Activated CD8-positive, alpha-beta memory T cell treated with anti-CD3 and anti-CD28 coated beads for 36 hours (primary cell): ENCODE measurements around the gene FITM1. TPM values are rescaled to one million over a fixed set of nuclear protein-coding genes. Genes with fewer than 3 reads are reported as not detected.

Experiments used
- CTCF ChIA-PET: fragments of 350-600 bp; sonication (Branson Sonifier 250); formaldehyde crosslinking; loops from one replicate; lab custom pipeline; 2021; ENCODE audit warnings: antibody characterized with exemption; lab: Charles Lee
- POLR2A ChIA-PET: fragments of 350-600 bp; sonication (Branson Sonifier 250); formaldehyde crosslinking; loops from one replicate; lab custom pipeline; 2021; ENCODE audit warnings: antibody characterized with exemption; lab: Charles Lee
- total RNA-seq, 2 experiments: library from RNA; stranded (reverse); gene quantifications; one replicate each; pipeline ENCODE4 v1.2.3, GENCODE V29; 2021

Gene FITM1, protein sequence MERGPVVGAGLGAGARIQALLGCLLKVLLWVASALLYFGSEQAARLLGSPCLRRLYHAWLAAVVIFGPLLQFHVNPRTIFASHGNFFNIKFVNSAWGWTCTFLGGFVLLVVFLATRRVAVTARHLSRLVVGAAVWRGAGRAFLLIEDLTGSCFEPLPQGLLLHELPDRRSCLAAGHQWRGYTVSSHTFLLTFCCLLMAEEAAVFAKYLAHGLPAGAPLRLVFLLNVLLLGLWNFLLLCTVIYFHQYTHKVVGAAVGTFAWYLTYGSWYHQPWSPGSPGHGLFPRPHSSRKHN
- total RNA-seq = under 1 TPM; 0.31 to 0.46 TPM

DNA sequence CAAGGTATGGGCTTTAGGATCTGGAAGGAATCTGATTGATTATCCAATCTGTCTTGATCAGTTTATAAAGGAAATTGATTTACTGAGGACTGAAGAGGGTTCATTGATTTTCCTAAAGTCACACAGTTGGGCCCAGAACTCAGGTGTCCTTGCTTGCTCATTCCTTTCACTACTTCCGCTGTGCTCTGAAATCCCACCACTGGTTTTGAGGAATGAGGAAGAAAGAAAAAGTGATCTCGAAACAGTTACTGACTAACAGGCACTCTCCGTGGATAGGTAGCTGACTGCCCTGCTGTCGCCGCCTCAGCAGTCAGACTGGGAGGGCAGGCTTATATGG lies at the start of gene FITM1:
Gene FITM1, plus strand, starts transcription at position 280 of the 337 bp plus-strand sequence. CDS start 905 bp downstream, outside the sequence.
- POLR2A ChIA-PET = interaction anchor here (0.6 kb wide), 1 partner anchor 21 kb away, joined by 3 read pairs; no protein-coding TSS in a partner anchor
- CTCF ChIA-PET = no interaction called here

DNA sequence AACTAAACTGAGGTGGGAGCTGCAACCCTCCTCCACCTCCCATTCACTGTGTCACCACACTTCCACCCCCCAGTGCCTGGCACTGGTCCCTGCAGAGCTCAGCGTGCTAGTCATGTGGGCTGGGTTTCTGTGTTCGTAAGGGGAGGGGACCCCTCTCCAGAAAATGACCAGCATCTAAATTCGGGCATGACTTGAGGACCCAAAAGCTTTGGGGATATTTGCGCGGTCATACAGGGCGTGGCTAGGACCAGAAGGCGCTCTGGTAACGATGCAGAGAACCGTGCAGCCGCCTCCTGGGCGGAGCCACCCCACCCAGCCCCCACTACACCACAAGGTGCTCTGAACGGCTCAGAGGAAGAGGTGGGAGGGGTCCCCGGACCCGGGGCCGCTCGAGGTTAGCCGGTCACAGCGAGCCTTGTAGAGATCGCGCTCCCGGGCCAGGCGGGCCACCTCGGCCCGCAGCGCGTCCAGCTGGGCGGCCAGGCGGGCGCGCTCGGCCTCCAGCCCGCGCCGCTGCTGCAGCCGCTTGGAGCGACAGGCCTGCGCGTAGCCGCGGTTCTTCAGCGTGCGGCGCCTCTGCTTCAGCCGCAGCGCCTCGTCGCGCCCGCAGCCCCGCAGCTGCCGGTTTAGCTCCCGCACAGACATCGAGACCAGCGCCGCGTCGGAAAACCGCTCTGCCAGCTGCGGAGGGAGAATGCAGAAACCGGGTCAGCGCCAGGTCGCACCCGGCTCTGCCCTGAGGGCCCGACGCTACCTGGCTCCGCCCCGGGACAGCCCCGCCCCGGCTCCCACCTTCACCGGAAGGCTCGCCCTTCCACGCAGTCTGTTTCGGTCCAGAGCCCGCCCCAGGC lies 49.3 kb upstream of the FITM1 start:
- ChIA-PET CTCF (interaction anchor here (0.7 to 4.7 kb wide), 9 partner anchors 11 to 227 kb away, joined by 3 to 48 read pairs (median 5); partner anchors contain the start of genes CARMIL3, CIDEB and PCK2), POLR2A (interaction anchor here (0.6 to 2.2 kb wide), 9 partner anchors 9 to 45 kb away, joined by 3 to 17 read pairs (median 4); partner anchors contain the start of genes CARMIL3, CPNE6, DCAF11 and NRL)

DNA sequence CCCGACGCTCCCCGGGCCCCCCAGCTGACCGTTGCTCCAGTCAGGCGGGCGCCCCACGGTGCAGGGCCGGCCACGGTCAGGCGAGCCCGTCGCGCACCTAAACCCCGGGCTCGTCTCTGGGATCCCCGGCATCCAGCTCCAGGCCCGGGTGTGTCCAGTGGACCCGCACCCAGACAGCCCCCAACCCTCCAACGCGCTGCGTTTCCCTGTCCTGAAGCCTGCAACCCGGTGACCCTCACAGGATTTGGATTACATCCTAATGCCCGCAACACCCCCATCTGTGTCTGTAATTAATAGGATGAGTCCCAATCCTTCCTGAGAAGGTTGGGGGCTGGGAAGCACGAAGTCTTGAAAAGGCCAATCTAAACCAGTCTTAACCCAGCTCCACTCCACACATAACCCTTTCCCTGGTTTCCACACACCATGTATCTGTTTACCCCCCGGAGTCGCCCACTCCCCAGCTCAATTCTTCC lies 48.7 kb upstream of the FITM1 start:
- CTCF ChIA-PET = interaction anchor here (0.5 to 4.7 kb wide), 7 partner anchors 10 to 30 kb away, joined by 3 to 48 read pairs (median 5); partner anchors contain the start of genes CARMIL3 and PCK2
- POLR2A ChIA-PET = interaction anchor here (1.3 to 2.2 kb wide), 6 partner anchors 8 to 46 kb away, joined by 3 to 10 read pairs (median 4); partner anchors contain the start of genes CARMIL3, DCAF11, NRL and PCK2

DNA sequence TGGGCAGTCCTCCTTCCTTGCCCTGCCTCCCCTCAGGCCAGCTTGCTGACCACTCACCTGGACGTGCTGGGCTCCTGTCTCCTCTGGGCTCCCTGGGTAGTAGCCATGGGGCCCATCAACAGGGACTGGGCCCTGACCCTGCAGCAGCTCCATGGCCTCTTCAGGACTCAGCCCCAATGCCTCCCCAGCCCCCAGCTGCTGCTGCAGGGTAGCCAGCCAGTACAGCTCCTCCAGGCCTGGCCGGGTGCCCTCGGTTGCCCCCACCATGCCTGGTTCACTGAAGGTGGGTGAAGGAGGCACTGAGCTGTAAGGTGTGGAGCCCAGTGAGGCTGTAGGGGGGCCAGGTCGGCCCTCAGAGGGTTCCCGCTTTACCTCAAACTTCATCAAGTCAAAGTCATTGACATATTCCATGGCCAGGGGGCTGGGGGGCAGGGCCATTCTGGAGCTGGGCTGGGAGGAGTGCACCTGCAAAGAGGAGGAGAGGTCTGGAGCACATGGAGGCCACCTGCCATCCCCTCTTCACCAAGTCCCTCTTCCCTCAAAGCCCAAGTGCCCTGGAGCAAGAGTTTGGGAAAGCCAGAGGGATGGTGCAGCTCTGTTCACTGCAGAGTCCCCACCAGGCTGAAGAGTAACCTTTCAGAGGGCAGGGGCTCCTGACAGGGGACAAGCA lies 47.9 kb upstream of the FITM1 start:
- POLR2A ChIA-PET = interaction anchor here (1.3 to 1.4 kb wide), 2 partner anchors 12 to 31 kb away, joined by 4 to 5 read pairs; partner anchors contain the start of genes CARMIL3 and PCK2
- CTCF ChIA-PET = interaction anchor here (0.5 to 4.7 kb wide), 5 partner anchors 9 to 31 kb away, joined by 4 to 48 read pairs (median 8); partner anchors contain the start of genes CARMIL3 and PCK2

DNA sequence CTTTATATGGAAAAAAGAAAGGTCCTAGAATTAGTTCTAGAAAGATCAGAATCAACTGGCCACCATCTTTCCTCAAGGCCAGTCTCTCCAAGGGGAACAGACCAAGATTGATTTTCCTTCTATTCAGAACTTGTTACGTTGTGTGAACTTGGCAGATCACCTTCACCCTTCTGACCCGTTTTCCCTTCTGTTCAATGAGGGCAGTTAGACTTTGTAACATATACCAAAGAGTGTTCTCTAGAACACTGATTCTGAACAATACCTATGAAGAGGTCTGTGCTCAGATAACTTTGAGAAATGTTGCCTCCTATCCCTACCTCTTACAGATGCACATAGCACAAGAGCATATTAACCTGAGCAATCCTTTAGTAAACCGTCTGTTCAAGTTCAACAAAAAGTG lies 47.0 kb upstream of the FITM1 start:
- POLR2A ChIA-PET = no interaction called here
- CTCF ChIA-PET = interaction anchor here (4.7 kb wide), 1 partner anchor 8 kb away, joined by 48 read pairs; the partner anchor contains the start of gene PCK2

DNA sequence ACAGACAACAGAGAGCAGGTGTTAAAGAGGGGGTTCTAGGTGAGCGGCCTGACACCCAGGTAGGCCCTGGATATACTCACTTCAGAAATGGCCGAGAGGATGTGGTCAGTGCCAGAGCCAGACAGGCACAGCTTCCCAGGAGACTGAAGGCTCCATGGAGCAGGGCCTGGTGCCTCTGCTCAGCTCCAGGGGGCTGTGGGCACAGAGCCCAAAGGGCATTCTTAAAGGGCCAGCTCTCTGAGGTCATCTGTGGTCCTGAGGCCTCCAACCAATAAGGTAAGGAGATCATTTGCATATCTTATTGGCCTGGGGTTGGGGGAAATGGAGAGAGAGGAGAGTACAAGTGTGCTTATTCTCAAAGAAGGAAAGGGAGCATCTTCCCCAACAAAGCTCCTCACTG lies 46.0 kb upstream of the FITM1 start:
- CTCF ChIA-PET = interaction anchor here (1.4 to 1.9 kb wide), 3 partner anchors 10 to 22 kb away, joined by 3 to 7 read pairs (median 6); partner anchors contain the start of gene PCK2
- POLR2A ChIA-PET = interaction anchor here (0.8 kb wide), 1 partner anchor 9 kb away, joined by 3 read pairs; the partner anchor contains the start of gene PCK2

DNA sequence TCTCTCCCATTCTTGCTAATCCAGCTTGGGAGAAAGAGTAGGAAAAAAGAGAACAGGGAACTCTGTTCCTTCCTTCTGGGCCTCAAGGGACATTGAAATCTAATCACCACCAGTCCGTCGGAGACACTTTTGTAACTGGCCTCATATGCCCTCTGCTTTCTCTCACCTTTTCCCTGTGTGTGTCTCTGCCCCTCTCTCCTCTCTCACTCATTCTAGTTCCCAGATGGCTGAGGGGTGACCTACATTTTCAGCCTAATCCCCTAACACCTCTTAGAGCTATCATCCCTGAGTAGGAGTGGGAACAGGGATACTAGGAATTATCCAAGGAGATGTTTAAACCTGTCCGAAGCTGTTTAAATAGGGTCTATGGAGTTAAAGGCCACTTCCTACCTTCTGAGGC lies 45.2 kb upstream of the FITM1 start:
- CTCF ChIA-PET = interaction anchor here (1.4 to 1.9 kb wide), 3 partner anchors 9 to 22 kb away, joined by 3 to 7 read pairs (median 6); partner anchors contain the start of gene PCK2
- POLR2A ChIA-PET = interaction anchor here (0.8 kb wide), 1 partner anchor 9 kb away, joined by 3 read pairs; the partner anchor contains the start of gene PCK2

DNA sequence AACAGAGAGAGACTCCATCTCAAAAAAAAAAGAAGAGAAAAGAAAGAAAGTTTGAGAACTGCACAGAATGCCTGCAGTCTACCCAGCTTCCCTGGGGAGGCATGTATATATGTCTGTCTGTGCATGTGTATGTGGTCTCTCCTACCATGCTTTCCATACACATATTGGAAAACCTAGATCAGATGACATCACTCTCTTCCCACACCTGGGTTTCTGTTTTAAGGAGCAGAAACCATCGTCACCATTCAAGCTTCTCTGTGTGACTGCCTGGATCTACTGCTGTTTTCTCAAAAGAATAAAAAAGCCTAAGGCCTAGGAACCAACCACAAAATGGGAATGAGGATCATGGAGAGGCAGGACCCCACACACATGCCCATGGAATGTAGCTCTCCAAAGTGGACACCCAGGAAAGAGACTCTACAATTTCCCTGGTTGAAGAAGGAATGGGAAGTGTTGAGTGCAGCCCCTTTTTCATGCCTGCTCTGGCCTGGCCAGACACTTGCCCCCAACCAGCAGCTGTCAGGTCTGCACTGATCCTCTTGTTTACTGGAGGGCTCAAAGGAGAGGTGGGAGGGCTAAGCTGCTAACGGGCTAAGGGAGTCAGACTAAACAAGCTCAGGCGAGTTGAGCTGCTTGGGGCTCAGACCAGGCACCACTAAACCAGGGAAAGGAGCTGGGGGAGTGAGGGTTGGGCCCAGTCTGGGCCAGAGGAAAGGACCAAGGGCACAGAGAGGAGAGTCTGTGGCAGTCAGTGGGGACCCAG lies 44.1 kb upstream of the FITM1 start:
- POLR2A ChIA-PET = no interaction called here
- CTCF ChIA-PET = interaction anchor here (1.1 to 1.9 kb wide), 3 partner anchors 8 to 28 kb away, joined by 6 to 7 read pairs (median 6); partner anchors contain the start of gene PCK2

DNA sequence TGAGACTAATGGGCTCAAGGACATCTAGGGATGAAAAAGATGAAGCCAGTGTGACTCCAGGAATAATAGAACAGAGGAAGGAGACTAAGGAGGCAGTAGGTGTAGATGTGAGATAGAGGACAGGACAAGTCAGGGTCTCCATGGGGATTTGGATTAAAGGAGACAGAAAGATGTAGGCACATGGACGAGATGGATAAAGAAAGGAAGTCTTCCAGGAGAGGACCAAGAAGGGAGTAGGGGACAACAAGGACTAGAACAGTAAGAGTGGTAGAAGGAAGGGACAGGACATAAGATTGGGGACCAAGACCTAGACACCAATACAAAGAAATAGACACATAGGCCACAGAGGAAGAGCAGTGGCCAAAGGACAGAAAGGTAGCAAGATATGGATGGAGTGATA lies 43.5 kb upstream of the FITM1 start:
- POLR2A ChIA-PET = no interaction called here
- CTCF ChIA-PET = interaction anchor here (1.1 kb wide), 1 partner anchor 29 kb away, joined by 6 read pairs; no protein-coding TSS in a partner anchor

DNA sequence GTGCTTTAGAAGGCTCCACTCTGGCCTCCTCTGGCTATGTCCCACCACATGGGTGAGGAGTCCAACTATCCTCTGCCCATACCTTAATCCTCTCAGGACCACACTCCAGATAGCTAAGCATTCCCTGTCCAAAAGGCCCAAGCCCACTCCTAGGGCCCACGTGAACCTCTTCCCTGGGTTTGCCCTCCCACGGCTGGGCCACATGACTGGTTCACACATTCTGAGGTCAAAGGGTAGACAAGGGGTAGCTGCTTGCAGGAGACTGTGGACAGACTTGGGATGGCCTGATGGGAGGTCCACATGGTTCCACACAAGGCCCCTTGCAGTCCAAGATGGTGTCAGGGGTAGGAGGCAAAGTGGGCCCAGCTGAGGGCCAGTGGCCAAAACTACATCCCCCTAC lies 42.4 kb upstream of the FITM1 start:
- ChIA-PET POLR2A (no interaction called here), CTCF (interaction anchor here (8.8 kb wide), 1 partner anchor 32 kb away, joined by 102 read pairs; no protein-coding TSS in a partner anchor)

DNA sequence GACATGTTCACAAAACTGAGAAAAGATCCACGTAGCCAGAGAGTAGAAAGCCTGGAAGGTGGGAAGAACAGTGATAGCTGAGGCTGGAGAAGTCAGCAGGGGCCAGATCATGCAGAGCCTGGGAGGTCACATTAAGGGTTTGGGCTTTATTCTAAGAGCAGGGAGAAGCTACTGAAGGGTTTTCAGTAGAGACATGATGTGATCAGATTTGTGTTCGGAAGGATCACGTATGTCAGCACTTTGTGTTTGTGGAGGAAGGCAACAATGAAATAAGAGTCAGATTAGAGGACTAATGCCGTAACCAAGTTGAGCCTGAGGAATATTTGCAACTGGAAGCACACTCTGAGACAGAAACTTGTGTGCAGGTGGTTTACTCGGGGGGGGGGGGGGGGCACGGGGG lies 40.6 kb upstream of the FITM1 start:
- ChIA-PET CTCF (interaction anchor here (0.5 to 8.8 kb wide), 15 partner anchors 9 to 75 kb away, joined by 3 to 102 read pairs (median 5); partner anchors contain the start of genes CARMIL3 and IRF9), POLR2A (interaction anchor here (0.8 kb wide), 1 partner anchor 9 kb away, joined by 3 read pairs; no protein-coding TSS in a partner anchor)

DNA sequence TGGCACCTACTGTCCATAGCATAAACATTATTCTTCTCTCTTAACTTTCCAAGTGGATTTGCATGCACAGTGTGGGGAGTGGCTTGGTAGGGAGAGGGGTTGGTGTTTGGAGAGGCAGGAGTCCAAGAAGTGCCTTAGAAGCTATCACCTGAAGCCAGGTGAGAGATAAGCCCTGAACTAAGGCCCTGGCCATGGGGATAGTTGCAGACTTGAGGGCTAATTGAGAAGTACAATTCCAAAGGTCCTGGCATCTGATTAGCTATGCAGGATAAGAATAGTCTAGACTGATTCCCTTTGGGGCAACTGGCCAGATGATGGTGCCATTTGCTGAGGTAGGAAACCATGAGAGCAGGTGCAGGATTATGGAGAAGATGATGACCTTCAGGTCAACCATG lies 38.4 kb upstream of the FITM1 start:
- POLR2A ChIA-PET = interaction anchor here (3.2 kb wide), 1 partner anchor 16 kb away, joined by 13 read pairs; no protein-coding TSS in a partner anchor
- CTCF ChIA-PET = interaction anchor here (0.7 to 8.8 kb wide), 6 partner anchors 11 to 1010 kb away, joined by 3 to 102 read pairs (median 26); partner anchors contain the start of gene PSME1

DNA sequence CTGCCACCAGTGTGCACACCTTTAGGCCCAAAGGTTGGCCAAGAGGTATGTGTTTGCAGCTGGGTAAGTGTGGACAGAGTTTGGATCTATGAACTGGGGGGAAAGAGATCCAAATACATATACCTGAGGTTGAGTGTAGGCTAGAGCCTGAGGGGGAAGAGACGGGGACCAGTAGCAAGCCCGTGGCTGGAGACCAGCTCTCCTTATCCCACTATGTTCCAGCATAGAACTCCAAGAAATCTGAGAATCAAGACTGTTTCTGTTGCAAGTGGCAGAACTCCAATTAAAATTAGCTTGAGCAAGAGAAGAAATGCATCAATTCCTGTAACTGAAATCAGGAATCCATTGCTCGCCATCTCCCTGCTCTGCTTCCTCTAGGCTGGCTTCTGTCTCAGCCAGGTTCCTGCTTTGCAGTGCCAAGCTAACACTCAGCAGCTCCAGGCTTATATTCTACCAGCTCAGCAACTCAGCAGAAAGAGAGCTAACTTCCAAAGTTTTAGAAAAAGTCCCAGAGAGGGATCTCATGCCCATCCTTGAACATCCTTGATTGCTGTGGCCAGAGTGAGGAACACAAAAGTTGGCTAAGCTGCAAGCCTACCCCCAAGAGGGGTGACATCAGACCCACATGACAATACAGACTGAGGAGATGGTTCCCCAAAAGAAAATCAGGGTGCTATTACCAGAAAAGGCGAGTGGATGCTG lies 37.8 kb upstream of the FITM1 start:
- POLR2A ChIA-PET = interaction anchor here (3.2 kb wide), 1 partner anchor 16 kb away, joined by 13 read pairs; no protein-coding TSS in a partner anchor
- CTCF ChIA-PET = interaction anchor here (0.7 to 8.8 kb wide), 7 partner anchors 11 to 1011 kb away, joined by 3 to 102 read pairs (median 12); partner anchors contain the start of genes IRF9 and PSME1

DNA sequence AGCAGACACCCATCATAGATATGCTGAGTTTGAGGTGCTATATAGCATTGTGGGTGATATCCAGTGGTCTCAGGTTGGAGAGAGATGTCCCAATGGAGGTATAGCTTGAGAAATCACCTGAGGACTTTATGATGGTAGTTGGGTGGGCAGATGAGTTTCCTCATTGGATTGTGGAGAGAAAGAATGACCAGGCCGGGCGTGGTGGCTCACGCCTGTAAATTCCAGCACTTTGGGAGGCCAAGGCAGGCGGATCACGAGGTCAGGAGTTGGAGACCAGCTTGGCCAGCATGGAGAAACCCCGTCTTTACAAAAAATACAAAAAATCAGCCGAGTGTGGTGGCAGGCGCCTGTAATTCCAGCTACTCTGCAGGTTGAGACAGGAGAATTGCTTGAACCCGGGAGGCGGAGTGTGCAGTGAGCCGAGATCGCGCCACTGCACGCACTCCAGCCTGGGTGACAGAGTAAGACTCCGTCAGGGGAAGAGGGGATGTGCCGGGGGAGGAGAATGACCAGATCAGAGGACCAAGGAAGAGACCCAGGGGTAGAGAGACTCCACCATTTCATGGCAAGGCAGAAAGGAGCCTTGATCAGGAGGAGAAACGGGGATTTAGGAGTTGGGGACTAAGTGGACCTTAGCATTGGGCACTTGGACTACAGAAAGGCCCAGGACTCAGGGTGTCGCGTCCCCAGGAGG lies 37.1 kb upstream of the FITM1 start:
- POLR2A ChIA-PET = interaction anchor here (0.6 to 3.2 kb wide), 9 partner anchors 8 to 120 kb away, joined by 3 to 31 read pairs (median 5); partner anchors contain the start of genes CHMP4A, DCAF11 and NRL
- CTCF ChIA-PET = interaction anchor here (0.6 to 8.8 kb wide), 9 partner anchors 8 to 536 kb away, joined by 3 to 102 read pairs (median 7); partner anchors contain the start of genes IRF9 and PSME1
